Measurements from ENCODE around the gene SERPINB12.

DNA sequence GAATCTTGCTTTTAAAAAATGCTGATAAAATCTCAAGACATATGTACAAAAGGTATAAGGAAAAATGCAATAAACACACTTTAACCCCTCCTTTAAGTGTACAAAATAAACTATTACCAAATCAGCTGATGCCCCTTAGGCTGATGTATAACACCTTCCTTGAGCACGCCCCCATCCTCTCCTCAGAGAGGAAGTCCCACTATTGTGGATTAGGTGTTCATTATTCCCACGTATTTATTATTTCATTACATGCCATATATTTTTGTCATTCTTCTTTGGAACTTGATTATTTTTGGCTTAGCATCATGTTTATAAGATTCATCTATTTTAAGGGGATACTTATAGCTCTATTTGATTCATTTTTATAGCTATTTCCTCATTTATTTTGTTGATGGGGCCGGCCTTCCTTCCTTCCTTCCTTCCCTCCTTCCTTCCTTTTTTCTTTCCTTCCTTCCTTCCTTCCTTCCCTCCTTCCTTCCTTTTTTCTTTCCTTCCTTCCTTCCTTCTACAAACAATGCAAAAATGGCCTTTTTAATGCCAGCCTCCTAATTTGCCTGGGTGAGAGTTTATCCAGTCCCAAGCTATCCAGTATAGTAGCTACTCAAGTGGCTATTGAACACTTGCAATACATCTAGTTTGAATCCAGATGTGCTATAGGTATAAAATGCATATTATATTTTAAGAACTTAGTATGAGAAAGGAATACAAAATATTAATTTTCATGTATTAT is 49.0 kb downstream of the SERPINB12 start:
- TF ChIP-seq, protein P1, sequence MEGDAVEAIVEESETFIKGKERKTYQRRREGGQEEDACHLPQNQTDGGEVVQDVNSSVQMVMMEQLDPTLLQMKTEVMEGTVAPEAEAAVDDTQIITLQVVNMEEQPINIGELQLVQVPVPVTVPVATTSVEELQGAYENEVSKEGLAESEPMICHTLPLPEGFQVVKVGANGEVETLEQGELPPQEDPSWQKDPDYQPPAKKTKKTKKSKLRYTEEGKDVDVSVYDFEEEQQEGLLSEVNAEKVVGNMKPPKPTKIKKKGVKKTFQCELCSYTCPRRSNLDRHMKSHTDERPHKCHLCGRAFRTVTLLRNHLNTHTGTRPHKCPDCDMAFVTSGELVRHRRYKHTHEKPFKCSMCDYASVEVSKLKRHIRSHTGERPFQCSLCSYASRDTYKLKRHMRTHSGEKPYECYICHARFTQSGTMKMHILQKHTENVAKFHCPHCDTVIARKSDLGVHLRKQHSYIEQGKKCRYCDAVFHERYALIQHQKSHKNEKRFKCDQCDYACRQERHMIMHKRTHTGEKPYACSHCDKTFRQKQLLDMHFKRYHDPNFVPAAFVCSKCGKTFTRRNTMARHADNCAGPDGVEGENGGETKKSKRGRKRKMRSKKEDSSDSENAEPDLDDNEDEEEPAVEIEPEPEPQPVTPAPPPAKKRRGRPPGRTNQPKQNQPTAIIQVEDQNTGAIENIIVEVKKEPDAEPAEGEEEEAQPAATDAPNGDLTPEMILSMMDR (conservative IDR thresholded peaks at IDR 0.05; ENCODE audit: low read length): no peak
- TF ChIP-seq EZH2phosphoT487 (IDR thresholded peaks at IDR 0.05; ENCODE audit: borderline replicate concordance, low read depth, low read length): no peak

Measured in OCI-LY7 (cell line).